SK-N-MC (cell line): ENCODE results near the gene LHFPL2.

Source experiments
- EZH2 ChIP-seq: fragments of 200-600 bp; sonication (generic); IDR thresholded peaks from one replicate; pipeline ENCODE4 v1.6.1; 2017; ENCODE audit warnings: antibody characterized with exemption
- POLR2AphosphoS5 ChIP-seq: IDR thresholded peaks from 2 replicates; pipeline ENCODE4 v1.6.1; 2012; ENCODE audit warnings: mild to moderate bottlenecking, low read depth, low read length, borderline replicate concordance

DNA sequence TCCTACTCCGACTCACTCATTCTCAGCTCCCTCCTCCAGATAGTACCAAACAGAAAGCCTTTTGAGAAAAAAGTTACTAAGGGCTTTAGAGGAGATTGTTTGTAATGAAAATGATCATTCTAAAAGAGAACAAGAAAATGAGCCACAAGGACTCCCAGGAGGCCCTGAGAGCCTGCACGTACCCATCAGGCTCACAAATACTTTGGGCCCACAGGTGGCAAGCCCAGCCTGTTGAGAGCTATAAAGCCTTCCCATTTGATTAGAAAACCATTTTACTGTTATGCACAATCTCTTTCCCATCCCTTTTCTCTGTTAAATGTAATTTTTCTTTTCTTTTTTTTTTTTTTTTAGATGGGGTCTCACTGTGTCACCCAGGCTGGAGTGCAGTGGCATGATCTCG, 136.1 kb downstream of the LHFPL2 start:
- TF ChIP-seq EZH2 (no peak), POLR2AphosphoS5 (no peak)
